OCI-LY1 (cell line): ENCODE data around the gene VASP.

Experiments
- H2AFZ ChIP-seq: fragments of 200-600 bp; sonication (generic), shearing (Covaris generic); 2 replicates; pipeline ENCODE4 v1.6.0; 2014; ENCODE audit warnings: antibody characterized with exemption, mild to moderate bottlenecking, low read length
- H3F3A ChIP-seq: fragments of 200-600 bp; sonication (generic), shearing (Covaris generic); 2 replicates; pipeline ENCODE4 v1.6.0; 2014; ENCODE audit warnings: mild to moderate bottlenecking, antibody characterized with exemption, low read length, moderate library complexity; ENCODE audit not compliant: insufficient read depth
- H3K27ac ChIP-seq: fragments of 200-600 bp; sonication (generic); 2 replicates; pipeline ENCODE4 v1.5.1; 2014; ENCODE audit warnings: low read length, mixed run types, mild to moderate bottlenecking, low read depth; ENCODE audit not compliant: poor library complexity, severe bottlenecking
- H3K27me3 ChIP-seq: fragments of 200-600 bp; sonication (generic); 2 replicates; pipeline ENCODE4 v1.6.0; 2014; ENCODE audit warnings: antibody characterized with exemption, mild to moderate bottlenecking, low read length, moderate library complexity; ENCODE audit not compliant: insufficient read depth
- H3K36me3 ChIP-seq: fragments of 200-600 bp; sonication (generic); 2 replicates; pipeline ENCODE4 v1.6.1; 2014; ENCODE audit warnings: mild to moderate bottlenecking, antibody characterized with exemption, low read length, moderate library complexity, mixed read lengths; ENCODE audit not compliant: insufficient read depth
- H3K4me1 ChIP-seq: fragments of 200-600 bp; sonication (generic); 2 replicates; pipeline ENCODE4 v1.5.1; 2014; ENCODE audit warnings: mild to moderate bottlenecking, low read length, moderate library complexity; ENCODE audit not compliant: insufficient read depth, severe bottlenecking
- H3K4me2 ChIP-seq: fragments of 200-600 bp; sonication (generic), shearing (Covaris generic); 2 replicates; pipeline ENCODE4 v1.6.1; 2014; ENCODE audit warnings: low read length
- H3K4me3 ChIP-seq: fragments of 200-600 bp; sonication (generic); 2 replicates; pipeline ENCODE4 v1.5.1; 2014; ENCODE audit warnings: low read length, low read depth, mild to moderate bottlenecking, mixed read lengths; ENCODE audit not compliant: poor library complexity, severe bottlenecking
- H3K79me2 ChIP-seq: fragments of 200-600 bp; shearing (Covaris generic); 2 replicates; pipeline ENCODE4 v1.6.1; 2016; ENCODE audit warnings: mixed run types, low read length, mixed read lengths; ENCODE audit not compliant: insufficient read depth
- H3K9ac ChIP-seq: fragments of 200-600 bp; sonication (generic), shearing (Covaris generic); 2 replicates; pipeline ENCODE4 v1.6.1; 2014; ENCODE audit warnings: mild to moderate bottlenecking, low read length, mixed read lengths
- H3K9me2 ChIP-seq: fragments of 200-600 bp; sonication (generic), shearing (Covaris generic); 2 replicates; pipeline ENCODE4 v1.6.1; 2014; ENCODE audit warnings: low read depth, mild to moderate bottlenecking, low read length, mixed read lengths
- H3K9me3 ChIP-seq: fragments of 200-600 bp; shearing (Covaris generic); 2 replicates; pipeline ENCODE4 v1.6.1; 2014; ENCODE audit warnings: low read length, mixed read lengths
- H4K20me1 ChIP-seq: fragments of 200-600 bp; sonication (generic), shearing (Covaris generic); 2 replicates; pipeline ENCODE4 v1.6.0; 2016; ENCODE audit warnings: mild to moderate bottlenecking, low read length; ENCODE audit not compliant: insufficient read depth
- CTCF ChIP-seq: fragments of 200-600 bp; sonication (generic), shearing (Covaris generic); IDR thresholded peaks from 2 replicates; pipeline ENCODE4 v1.5.1; 2017; ENCODE audit warnings: mild to moderate bottlenecking, antibody characterized with exemption, low read length, moderate library complexity, mixed read lengths
- EZH2 ChIP-seq: fragments of 200-600 bp; sonication (generic), shearing (Covaris generic); IDR thresholded peaks from 2 replicates; pipeline ENCODE4 v1.8.0; 2017; ENCODE audit warnings: borderline replicate concordance, mixed run types, mild to moderate bottlenecking, antibody characterized with exemption, low read length, moderate library complexity, mixed read lengths

VASP gene

GRCh38 chr19:45462174-45462573, 45.1 kb upstream of the VASP start:
- peaks cover 13% of the 10 kb centered on the region for H3K4me1 ChIP-seq
- no peaks in the 10 kb centered on the region for H3F3A ChIP-seq
- no peaks in the 10 kb centered on the region for H3K9me3 ChIP-seq
- H3K36me3 ChIP-seq: no peaks in the 10 kb centered on the region
- 0 out of 2 replicates have a peak, but pooled peaks cover 6% of the 10 kb centered on the region for H3K27me3 ChIP-seq
- H3K27ac ChIP-seq: no peak overlapping the region
- no peak overlapping the region for H3K9ac ChIP-seq
- no peaks in the 10 kb centered on the region for H3K79me2 ChIP-seq
- no peak overlapping the region for H3K4me2 ChIP-seq
- H3K9me2 ChIP-seq: no peaks in the 10 kb centered on the region
- H4K20me1 ChIP-seq: no peaks in the 10 kb centered on the region
- no peak for TF ChIP-seq EZH2
- TF ChIP-seq CTCF: no peak
- H2AFZ ChIP-seq: no peak overlapping the region
- H3K4me3 ChIP-seq: no peak overlapping the region

DNA sequence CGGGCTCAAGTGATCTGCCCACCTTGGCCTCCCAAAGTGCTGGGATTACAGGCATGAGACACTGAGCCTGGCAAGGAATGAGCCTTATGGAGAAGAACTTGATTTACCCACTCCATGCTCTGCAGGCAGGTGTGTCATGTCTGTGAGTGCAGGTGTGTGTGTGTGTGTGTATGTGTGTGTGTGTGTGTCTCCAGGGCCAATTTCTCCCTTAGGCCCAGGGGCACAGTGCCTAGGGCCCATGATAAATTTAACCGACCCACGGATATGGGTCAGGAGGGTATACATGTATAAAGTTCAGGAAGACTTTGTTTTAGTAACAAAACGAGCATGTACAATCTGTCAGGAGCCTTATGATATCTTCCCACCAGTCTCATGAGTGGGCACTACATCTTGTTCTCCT, 44.0 kb upstream of the VASP start:
- H3F3A ChIP-seq: no peaks in the 10 kb centered on the region
- H2AFZ ChIP-seq: no peak overlapping the region
- H3K4me3 ChIP-seq: no peak overlapping the region
- H4K20me1 ChIP-seq: no peaks in the 10 kb centered on the region
- TF ChIP-seq EZH2: no peak
- TF ChIP-seq CTCF: no peak
- no peak overlapping the region for H3K27ac ChIP-seq
- no peaks in the 10 kb centered on the region for H3K79me2 ChIP-seq
- H3K9ac ChIP-seq: no peak overlapping the region
- H3K9me2 ChIP-seq: no peaks in the 10 kb centered on the region
- H3K4me1 ChIP-seq: peaks cover 19% of the 10 kb centered on the region
- H3K4me2 ChIP-seq: no peak overlapping the region
- H3K36me3 ChIP-seq: no peaks in the 10 kb centered on the region
- H3K27me3 ChIP-seq: 0 out of 2 replicates have a peak, but pooled peaks cover 6% of the 10 kb centered on the region
- H3K9me3 ChIP-seq: no peaks in the 10 kb centered on the region

DNA sequence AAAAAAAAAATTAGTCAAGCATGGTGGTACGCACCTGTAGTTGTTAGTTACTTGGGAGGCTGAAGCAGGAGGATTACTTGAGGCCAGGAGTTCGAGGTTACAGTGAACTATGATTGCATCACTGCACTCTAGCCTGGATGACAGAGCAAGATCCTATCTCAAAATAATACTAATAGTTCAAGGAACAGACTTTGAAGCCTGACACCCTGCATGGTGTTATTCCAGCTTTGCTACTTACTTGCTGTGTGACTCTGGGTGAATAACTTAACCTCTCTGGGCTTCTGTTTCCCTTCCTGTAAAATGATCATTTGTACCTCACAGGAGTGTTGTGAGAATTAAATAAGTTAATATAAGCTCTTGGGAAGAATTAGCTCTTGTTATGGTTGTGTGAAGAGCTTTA, 43.0 kb upstream of the VASP start:
- Histone ChIP-seq H3K36me3 (no peaks in the 10 kb centered on the region), H4K20me1 (no peaks in the 10 kb centered on the region), H3K4me3 (no peak overlapping the region), H3K4me1 (peaks cover 22% of the 10 kb centered on the region), H3K9me3 (no peaks in the 10 kb centered on the region), H3K79me2 (no peaks in the 10 kb centered on the region), H3K9ac (no peak overlapping the region), H3K9me2 (no peaks in the 10 kb centered on the region), H2AFZ (no peak overlapping the region), H3F3A (no peaks in the 10 kb centered on the region), H3K4me2 (no peak overlapping the region), H3K27me3 (0 out of 2 replicates have a peak, but pooled peaks cover 6% of the 10 kb centered on the region), H3K27ac (no peak overlapping the region)
- TF ChIP-seq CTCF: no peak
